Measurements from ENCODE around the gene RPS2.

- no peak for TF ChIP-seq CTCF (IDR thresholded peaks at IDR 0.05)
- TF ChIP-seq POLR2A (IDR thresholded peaks at IDR 0.05): no peak
- no peak for TF ChIP-seq POLR2AphosphoS5 (IDR thresholded peaks at IDR 0.05)
These were observed 3.7 kb upstream of the RPS2 start for GRCh38 chr16:1968146-1968953.
